CD4-positive, alpha-beta T cell treated with Interleukin-12 subunit alpha and Interleukin-12 subunit beta, for 1 hour (primary cell): ENCODE measurements around the gene PPP3CA.

Source experiments
- DNase-seq: peaks from one replicate; pipeline ENCODE4 v3.0.0-alpha.2; 2020

Gene PPP3CA

DNA sequence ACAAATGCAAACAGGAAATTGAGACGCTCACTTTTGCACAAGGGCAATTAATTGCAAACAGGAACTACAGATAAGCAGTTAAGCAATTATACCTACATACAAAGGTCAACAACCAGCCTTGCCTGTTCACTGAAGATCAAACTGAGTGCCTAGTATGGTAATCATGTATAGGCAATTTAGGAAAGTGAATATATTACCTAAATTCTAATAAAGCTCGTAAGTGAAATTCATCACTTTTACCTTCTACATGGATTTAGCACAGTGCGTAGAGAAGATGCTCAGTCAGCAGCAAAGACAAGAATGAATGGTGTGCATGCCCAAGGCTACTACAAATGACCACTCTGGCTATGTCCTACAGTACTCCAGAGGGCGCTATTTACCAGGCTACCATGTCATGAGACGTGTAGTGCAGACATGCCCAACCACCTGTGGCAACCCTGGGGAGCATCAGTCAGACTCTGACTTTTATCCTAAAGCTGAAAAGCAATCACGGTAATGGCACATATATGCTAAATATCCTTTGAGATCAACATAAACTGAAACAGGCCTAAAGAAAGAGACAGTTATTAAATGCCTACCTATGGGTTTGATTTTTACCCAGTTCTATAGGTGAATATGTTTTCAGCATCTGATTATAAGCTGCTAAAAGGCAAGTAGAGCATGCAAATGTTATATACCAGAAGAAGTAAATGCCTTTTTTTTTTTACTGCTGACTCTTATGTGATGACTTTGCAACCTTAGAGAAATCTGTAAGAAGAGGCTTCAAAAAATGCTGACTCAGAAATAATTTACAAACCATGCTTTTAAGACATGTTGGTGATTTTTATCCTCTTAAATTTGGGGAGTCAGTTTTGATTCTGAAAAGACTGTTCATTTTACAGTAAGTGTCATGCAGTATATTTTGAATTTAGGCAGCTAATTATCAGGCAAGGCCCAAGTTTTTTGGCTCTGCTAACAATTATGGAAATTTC lies 178.0 kb downstream of the PPP3CA start:
- DNase-seq, result peak; percentile 66

DNA sequence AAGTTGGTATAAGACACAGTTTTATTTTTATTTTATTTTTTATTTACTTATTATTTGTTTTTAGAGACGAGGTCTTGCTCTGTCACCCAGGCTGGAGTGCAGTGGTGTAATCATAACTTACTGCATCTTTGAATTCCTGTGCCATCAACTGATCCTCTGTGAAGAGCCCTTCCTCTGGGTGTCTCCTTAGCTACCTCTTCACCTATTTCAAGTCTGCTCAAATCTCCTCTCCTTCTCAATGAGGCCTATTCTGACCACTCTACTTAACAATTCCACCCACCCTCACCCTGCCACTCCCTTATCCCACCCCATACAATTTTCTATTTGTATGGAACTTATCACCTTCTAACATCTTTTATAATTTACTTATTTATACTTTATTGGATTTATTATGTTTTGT lies 183.4 kb downstream of the PPP3CA start:
- DNase-seq, result no peak

DNA sequence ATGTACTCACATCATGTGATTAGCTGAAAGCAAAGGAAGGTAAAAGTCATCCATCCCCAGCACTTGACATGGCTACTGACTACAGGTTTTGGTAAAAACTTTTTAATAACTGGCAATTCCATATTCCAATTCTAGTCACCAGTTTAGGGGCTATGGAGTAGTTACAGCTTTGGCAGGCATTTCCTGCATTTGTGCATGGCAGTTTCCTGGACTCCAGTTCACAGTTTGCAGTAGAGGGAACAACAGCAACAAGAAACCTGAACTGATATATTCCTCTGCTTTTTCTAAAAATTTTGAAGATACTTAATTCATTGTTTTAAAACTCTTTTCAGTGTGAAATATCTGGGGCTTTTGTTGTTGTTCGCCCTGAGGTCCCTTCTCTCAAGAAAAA lies 184.3 kb downstream of the PPP3CA start:
- no peak for DNase-seq

DNA sequence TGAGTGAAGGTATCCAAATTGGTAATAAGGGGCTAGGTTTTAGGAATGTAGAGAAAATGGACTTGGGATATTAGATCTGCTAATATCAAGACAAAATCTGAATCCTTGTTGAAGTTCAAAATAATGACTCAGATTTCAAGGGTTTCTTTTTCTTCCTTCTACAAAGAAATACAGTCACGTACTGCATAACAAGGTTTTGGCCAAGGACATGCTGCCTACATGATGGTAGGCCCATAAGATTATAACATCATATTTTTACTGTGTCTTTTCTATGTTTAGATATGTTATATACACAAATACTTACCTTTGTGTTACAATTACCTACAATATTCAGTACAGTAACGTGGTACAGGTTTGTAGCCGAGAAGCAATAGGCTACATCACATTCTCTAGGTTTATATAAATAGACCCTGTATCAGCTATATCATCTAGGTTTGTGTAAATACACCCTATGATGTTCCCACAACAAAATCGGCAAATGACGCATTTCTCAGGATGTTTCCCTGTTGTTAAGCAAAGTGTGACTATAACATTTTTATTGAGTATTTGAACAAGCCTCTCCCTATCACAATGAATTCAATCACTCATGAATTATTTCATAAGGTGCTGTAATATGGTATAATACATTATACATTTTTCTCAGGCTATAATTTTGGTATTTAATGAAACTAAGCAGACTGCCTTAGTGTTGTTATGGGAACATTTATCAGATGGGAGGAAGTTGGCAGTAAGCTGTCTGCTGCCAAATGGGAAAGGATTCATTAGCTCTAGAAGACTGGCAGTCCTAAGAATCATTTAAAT lies 186.3 kb downstream of the PPP3CA start:
- no peak for DNase-seq

DNA sequence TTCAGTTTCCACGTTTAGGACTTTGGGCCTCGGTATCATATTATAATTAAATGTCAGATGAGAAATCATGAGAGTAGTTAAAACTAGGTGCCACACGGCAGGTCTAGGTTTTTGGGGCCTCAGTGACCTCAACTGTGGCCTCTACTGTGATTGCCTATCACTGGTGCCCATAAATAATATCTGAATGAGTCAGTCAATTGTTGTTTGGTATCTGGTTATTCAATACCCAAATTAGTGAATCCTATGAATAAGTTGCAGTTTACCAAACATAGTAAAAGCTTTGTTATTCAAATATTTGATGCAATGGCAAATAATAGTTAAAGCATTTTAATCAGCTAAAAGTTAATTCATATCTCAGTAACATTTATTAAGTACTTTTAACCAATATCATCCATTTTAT lies 188.8 kb downstream of the PPP3CA start:
- DNase-seq, result no peak

DNA sequence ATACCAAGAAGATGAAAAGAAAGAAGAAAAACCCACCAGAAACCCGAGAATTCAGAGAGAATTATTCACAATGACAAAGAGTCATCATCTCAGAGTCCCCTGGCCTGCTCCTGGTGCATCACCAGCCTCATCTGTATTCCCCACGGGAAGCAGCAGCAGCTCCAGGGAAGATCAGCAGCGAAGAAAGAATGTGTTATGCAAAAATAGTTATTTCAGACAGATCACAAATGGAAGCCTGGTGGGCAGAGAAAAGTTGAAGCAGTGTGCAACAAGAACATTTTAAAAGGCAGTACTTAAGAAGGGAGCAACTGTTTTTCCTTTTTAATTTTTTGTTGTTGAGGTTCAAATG lies 189.2 kb downstream of the PPP3CA start:
- no peak for DNase-seq

DNA sequence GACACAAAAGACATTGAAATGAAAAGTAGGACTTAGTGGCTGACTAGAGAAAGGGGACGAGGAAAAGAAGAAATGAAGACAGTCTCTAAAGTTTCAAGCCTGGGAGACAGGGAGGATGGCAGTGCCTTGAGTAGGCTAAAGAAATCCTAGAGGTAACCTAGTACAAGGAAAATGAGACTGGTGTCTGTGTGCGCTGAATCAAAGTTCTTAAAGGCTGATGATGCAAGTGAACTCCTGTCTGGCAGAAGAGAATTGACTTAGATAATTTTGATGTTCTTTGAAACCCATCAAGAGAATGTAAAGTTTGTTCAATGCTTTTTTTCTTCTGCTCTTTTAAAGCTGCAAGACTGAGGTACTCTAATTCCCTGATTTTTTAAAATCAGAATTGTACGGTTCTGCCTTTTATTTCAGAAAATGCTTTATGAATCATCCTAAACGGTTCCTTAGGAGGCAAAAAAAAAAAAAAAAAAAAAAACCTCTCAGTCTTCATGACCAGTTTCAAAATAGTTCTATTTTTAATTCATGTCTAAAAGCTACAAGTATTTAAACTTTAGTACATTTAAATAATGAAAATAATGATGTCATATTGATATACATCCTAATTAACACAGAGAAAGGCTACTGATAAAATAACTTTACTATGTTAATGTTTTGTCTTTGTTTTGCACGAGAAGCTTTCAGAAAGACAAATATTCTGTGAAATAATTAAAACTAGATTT lies 189.8 kb downstream of the PPP3CA start:
- DNase-seq, result no peak

DNA sequence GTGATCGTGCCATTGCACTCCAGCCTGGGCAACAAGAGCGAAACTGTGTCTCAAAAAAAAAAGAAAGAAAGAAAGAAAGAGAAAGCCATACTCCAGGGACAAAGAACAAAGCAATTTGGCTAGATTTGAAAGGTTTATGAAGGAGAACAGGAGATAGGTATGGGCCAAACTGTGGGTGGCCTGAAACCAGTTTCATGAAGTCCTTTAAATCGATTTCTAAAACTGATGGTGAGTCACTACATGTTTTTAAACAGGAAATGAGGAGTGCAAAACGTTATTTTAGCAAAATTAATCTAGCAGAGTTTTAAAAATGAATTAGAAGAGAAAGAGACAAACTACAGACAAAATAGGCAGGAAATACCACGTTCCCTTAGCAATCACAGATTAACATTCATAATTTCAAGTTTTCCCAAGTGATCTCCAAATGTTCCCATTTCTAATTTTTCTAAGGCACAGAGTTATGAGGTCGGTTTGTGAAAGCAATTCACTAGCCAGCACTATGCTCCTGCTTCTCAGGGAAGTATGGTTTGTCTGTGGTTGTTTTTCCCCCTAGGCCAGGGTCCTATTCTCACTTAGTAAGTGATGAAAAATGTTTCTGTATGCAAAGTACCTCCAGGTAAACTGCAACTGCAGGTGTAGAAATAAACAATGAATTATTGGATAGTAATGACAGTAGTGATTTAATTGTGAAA lies 190.6 kb downstream of the PPP3CA start:
- DNase-seq, result no peak

DNA sequence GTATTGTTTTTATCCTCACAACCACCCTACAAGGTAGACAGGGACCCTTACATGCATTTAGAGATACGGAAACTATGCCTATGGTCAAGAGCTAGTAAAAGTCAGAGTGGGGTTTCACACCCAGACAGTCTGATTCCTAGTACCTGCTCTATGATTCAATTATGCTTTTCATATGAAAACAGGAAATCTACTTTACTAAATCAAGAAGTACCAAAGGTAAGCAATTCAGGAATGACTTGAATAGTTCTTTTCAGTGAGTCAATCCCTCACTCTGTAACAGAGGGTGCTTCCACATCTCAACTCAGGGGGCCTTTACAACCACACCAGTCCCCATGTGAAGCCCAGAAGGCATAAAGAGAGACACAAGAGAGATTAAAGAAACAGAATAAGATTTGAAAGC lies 191.4 kb downstream of the PPP3CA start:
- no peak for DNase-seq

DNA sequence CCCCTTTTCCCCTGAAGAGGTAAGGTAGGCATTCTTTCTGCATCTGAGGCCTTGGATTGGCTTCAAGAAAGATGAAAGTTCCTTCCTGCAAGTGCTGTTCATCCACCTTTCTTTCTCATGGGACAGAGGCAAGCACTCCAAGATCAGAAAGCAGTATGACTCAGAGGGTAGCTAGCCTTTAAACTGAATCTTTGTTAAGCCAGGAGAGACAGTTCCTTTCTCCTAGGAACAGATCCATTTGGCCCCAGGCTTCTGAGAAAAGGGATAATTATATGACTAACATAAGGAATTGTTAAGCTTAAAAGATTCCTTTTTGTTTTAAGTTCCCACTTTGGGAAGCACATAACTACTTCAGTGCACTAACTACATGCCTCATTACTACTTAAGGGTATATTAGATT lies 192.0 kb downstream of the PPP3CA start:
- no peak for DNase-seq

DNA sequence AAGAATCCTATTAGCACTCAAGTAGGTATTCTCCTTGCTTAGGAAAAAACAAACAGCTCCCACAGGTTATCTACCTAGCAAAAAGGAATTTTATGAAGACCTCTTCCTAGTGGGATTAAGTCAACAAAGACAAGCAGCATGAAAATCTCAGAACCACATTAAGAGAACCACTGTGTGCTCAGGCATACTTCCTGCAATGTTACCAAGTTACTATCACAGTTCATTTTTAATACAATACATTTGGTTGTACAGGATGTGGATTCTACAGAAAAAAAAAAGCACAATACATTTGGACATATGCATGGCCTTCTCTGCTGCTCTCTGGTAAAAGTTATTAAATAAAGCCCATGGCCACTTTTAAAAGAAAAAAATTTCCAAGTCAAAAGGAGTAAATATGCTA lies 193.7 kb downstream of the PPP3CA start:
- no peak for DNase-seq

DNA sequence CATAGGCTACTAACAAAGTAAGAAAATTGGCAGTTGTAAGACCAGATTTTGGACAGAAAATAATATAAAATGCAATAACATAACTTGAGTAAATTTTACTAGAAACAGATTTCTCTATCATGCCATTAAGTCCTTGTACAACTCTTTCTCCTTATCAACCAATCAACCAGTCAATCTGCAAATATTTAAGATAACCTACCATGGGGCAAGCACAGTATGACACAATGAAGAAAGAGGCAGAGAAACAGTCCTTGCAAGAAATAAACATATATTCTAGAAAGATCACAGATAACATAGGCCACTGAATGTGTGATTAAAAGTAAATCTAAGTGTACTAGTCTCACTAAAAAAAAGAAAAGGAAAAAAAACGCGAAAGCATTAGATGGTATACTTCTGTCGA lies 194.8 kb downstream of the PPP3CA start:
- no peak for DNase-seq

DNA sequence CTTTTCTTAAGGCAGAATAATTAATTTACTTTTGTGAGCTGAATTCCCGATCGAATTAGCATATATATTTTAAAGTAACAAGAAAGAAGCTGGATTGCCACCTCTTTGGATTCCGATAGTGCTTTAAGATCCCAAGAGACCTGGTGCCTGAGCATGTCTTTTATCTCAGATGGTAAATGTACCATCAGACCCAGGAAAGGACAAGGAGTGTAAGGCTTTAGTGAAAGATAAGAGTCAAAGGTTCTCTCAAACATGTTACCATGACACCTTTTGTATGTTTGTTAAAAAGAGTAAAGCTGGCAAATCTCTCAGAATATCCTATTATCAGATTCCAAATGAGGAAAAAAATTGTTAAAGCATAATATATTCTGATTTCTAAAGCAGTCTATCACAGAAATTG lies 198.8 kb downstream of the PPP3CA start:
- DNase-seq, result no peak

DNA sequence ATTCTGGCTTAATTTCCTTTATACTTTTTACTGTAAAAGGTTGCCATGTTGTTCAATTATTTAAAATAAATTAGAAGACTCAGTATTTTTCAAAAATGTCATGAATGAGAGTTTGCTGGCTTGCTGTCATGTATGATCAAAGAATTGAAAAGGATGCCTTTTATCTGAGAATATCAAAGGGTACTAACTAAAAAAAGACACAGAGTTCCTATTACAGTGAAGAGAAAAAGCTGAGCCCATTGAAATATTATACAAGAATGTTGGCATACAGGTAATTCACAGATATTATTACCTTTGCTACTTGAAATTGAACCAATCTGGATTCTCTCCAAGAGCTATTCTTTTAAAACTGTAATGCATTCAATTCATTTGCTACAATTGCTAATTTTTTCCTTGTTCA lies 200.0 kb downstream of the PPP3CA start:
- DNase-seq, result no peak

DNA sequence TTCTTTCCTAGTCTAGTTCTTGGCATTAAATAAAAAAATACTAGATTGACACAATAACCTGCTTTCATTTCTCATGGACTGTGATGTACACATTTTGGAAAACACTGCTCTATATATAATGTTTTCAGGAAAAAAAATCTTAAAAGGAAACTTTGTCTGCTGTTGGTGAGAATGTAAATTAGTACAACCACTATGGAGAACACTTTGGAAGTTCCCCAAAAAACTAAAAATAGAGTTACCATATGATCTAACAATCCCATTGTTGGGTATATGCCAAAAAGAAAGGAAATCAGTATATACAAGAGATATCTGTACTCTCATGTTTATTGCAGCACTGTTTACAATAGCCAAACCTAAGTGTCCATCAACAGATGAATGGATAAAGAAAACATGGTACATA lies 202.3 kb downstream of the PPP3CA start:
- DNase-seq, result no peak

DNA sequence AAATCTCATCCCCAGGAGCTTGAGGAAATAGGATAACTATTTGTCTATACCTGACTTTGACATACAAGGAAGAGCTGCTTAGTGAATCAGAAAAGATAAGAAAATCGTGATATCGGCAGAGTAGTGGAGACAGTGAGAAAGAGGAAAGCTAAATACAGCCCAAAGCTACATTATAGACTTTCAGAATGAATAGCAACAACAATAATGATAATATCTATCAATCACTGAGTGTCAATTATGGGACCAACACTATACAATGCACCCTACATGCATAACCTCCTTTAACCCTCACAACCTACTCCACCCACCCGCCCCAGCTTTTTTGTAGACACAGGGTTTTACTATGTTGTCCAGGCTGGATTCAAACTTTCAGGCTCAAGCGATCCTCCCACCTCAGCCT lies 205.1 kb downstream of the PPP3CA start:
- no peak for DNase-seq

DNA sequence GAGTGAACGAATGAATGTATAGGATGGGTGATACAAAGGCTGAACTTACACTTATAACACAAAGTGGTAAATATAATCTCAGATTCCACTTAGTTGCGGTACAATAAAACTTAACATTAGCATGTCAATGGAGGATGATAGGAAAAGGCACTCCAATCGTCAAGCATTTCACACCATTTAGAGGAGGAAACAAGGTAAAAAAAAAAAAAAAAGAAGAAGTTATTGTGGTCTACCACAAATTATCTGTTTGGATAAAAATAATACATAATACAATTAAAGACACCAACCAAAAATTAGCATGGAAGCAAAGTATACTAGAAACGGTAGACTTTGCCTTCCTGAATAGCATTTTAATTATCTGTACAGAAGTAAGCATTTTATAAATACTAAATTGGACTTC lies 205.5 kb downstream of the PPP3CA start:
- no peak for DNase-seq

DNA sequence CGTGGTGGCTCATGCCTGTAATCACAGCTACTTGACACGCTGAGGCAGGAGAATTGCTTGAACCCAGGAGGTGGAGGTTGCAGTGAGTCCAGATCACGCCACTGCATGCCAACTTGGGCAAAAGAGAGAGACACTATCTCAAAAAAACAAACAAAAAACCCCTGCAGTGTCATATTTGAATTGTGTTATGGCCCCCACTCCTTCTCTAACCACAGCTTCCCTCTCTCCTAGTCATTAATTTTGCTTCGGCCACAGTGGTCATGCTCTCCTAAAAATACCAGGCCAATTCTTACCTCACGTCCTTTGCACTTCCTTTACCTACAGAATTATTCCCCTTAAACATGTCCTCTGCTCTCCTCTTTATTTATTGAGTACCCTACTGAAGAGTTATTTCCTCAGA lies 206.1 kb downstream of the PPP3CA start:
- no peak for DNase-seq

DNA sequence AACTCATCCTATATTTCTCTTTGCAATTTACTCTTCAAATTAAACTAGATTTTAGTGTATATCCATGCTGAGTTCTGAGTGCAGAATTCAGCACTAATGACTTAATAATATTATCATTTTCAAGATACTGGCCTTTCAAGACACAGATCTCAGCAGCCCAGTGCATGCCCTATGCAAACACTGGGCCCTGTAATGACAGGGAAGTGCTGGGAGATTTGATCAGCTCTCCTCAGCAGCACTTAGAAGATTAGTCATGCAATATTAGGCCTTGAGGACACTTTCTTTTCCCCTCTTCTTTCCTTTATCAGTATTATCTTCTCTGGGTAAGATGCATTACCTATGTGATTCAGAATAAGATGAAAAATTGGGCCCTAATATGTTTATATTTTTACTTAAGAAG lies 207.1 kb downstream of the PPP3CA start:
- no peak for DNase-seq

DNA sequence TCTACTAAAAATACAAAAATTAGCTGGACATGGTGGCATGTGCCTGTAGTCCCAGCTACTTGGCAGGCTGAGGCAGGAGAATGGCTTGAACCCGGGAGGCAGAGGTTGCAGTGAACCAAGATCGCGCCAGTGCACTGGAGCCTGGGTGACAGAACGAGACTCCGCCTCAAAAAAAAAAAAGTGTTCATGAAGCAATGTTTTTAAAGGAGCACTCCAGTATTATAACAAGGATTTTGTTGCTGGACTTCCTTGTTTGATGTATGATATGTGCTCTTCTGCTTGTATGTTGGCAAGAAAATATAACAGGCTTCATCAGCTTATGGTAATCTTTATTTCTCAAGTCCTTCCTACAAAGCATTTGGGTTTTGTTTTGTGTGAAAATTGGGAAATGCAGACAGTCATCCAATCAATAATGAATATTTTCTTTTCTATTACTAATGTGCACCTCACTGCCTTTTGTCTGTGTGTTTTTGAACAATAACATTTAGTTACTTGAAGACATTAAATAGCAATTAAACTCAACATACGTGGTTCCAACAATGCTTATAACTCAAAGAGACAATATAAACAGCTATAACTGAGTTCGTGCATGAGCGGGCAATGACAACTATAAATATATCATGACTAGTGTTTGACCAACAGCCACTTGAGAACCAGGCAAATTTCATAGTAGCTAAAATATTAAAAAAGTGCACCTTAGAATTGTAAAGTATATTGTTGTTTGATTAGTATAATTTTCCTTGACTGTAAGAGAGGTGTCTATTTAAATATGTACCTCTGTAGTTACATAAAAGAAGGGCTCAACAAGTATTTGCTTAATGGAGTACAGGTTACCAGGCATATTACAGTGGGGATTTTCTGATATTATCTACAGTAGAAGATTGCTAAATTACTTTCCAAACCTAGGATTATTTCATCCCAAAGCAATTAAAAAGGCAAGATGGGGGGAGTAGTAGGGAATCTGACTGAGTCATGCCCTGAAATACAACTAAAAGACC lies 210.7 kb downstream of the PPP3CA start:
- DNase-seq, result no peak

DNA sequence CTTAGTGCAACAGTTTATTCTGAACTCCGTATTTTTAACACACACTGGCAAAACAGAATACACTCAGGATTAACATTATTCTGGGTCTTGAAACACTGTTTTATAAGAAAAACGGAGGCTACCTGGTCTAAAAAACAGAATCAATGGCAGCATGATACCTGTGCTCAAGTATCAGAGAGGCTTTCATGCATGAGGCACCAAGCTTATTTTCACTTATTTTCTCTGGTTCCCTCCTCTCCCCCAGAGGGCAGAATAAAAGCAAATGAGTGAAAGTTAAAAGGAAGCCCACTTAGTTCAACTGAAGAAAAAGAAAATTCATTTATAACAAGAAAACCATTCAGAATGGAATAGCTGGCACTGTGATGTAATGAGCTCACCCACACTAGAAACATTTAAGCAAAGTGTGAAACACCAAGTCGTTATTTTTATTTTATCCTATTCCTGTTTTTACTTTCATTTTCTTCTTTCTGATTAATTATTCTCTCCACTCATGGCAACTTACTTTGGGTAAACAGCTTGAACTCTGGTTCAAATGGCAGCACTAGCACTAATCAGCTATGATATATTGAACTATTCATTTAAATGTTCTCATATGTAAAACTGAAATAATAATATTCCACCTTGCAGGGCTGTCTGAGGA lies 211.8 kb downstream of the PPP3CA start:
- no peak for DNase-seq
